ES-I3 (cell line): ENCODE results near the gene FGF1.

ENCODE experiments used
- H3K36me3 ChIP-seq: 2 replicates; pipeline ENCODE4 v1.6.1; 2013; ENCODE audit warnings: mild to moderate bottlenecking, low read length, control low read depth, moderate library complexity; ENCODE audit not compliant: insufficient read depth
- H3K4me1 ChIP-seq: 2 replicates; pipeline ENCODE4 v1.6.1; 2013; ENCODE audit warnings: mild to moderate bottlenecking, control low read depth, low read length; ENCODE audit not compliant: insufficient read depth
- H3K9ac ChIP-seq: 2 replicates; pipeline ENCODE4 v1.6.1; 2013; ENCODE audit warnings: low read depth, mild to moderate bottlenecking, low read length, moderate library complexity
- H3K9me3 ChIP-seq: 2 replicates; pipeline ENCODE4 v1.6.1; 2013; ENCODE audit warnings: mild to moderate bottlenecking, low read length, moderate library complexity; ENCODE audit not compliant: control insufficient read depth, insufficient read depth

FGF1 gene

DNA sequence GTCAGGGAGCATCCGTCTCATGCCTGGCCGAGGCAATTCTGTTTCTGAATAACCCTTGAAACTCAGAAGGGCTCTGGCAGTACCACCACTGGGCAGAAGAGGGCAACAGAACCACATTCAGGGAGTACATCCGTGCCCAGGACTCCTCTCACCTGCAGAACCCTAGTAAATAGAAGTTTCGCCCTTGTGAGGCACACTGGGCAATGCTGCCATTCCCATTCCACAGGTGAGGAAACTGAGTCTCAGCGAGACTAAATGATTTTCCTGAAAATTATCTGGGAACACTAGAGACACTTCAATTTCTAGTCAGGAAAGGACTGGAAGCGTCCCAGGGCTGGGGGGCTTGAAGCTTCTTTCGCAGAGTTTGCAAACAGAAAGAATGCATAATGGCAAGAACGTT lies 74.7 kb downstream of the FGF1 start:
- H3K4me1 ChIP-seq: peaks cover 4% of the 10 kb centered on the region; the same call in 1 of the 2 replicates
- H3K36me3 ChIP-seq: no peaks in the 10 kb centered on the region
- H3K9ac ChIP-seq: no peak overlapping the region
- H3K9me3 ChIP-seq: no peaks in the 10 kb centered on the region

DNA sequence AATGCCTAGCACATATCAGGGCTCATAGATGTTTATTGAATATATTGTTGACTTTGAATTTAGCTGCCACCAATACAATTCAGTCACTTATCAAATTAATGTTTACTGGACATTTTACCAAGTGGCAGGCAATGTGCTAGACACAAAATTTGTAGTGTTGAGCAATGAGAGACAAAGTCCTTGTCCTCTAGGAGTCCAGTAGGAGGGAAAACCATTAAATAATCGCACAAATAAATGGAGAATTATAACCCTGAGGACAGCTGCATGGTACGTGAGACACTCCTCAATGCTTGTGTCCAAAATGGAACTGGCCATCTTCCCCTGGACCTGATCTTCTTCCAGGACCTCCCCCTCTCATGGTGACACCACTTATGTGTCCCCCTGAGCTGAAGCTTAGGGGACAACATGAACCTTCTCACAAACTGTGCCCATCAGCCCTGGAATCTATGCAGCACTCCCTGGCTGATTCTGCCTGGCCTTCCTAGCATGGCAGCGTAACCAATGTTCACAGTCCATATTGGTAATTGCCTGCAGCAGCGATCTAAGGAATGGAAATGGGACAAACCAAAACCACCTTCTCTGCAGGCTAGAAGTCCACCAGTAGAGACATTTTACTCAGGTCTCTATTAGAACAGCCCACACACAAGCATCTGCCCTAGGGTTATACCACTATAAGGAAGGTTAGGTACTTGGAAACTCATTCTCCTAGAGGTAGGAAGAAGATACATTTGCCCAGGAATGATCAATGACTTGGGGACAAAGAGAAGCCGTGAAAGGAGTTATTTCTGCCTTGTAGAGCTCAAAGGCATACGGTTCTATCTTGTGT lies 75.5 kb downstream of the FGF1 start:
- H3K4me1 ChIP-seq: peaks cover 4% of the 10 kb centered on the region; the same call in 1 of the 2 replicates
- H3K36me3 ChIP-seq: no peaks in the 10 kb centered on the region
- H3K9me3 ChIP-seq: no peaks in the 10 kb centered on the region
- no peak overlapping the region for H3K9ac ChIP-seq

DNA sequence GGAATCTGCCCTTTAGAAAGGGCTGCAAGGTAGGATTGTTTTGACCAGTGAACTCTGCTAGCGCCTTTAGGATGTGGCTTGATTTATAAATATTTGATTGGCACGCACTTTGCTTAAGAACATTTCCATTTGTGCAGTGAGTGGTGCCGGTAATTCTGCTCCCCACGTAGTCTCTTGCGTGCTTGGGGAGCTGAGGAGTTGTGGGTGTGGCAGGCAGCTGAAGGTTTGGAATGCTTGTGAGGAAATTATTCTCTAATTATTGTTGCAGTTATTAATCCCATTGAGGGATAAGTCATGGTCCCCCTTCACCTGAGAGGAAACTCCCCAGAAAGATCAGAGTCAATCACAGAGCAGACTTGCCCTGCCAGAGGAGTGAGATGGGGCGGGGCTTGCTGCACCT lies 76.7 kb downstream of the FGF1 start:
- H3K4me1 ChIP-seq: peaks cover 4% of the 10 kb centered on the region; the same call in 1 of the 2 replicates

DNA sequence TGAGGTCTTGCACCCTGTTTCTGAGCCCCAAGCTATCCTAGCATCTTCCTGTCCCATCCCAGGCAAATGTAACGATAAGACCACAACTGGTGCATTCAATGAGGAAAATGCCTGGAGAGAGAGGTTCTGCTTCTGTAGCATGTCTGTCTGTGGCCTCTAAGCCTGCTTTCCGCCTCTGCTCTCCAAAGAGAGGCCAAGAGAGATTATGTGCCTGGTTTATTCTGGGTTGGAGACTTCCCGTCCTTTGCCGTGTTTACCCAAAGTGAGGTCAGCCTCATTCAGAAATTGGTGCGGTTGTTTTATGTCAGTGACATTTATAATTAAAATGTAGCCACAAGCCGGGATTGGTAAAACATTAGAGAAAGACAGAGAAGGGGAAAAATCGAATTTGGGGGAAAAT lies 77.8 kb downstream of the FGF1 start:
- Histone ChIP-seq H3K9ac (no peak overlapping the region), H3K4me1 (peaks cover 4% of the 10 kb centered on the region), H3K9me3 (no peaks in the 10 kb centered on the region), H3K36me3 (no peaks in the 10 kb centered on the region)

More for the DNA sequence above, 76.7 kb downstream of the FGF1 start:
- no peak overlapping the region for H3K9ac ChIP-seq
- H3K36me3 ChIP-seq: no peaks in the 10 kb centered on the region
- H3K9me3 ChIP-seq: no peaks in the 10 kb centered on the region

DNA sequence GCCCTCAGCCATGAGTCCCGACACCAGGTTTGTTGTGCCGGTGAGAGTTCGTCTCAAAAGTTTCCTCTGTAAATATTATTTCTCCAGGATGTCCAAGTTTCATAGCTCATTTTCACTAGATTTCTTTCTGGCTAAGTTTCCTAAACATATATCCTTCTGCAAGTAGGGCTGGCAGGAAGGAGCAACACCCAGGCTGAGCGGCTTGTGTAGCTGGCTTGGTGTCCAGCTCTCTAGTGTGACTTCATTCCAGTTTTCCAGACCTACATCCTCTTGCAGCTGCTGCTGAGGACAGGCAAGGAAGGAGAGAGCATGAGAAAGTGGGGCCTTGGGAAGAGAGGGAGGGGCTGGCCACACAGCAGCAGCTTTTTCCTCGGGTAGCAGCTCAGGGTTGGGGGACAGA lies 80.3 kb downstream of the FGF1 start:
- H3K9me3 ChIP-seq: no peaks in the 10 kb centered on the region
- H3K4me1 ChIP-seq: peaks cover 11% of the 10 kb centered on the region
- H3K9ac ChIP-seq: no peak overlapping the region
- no peaks in the 10 kb centered on the region for H3K36me3 ChIP-seq

DNA sequence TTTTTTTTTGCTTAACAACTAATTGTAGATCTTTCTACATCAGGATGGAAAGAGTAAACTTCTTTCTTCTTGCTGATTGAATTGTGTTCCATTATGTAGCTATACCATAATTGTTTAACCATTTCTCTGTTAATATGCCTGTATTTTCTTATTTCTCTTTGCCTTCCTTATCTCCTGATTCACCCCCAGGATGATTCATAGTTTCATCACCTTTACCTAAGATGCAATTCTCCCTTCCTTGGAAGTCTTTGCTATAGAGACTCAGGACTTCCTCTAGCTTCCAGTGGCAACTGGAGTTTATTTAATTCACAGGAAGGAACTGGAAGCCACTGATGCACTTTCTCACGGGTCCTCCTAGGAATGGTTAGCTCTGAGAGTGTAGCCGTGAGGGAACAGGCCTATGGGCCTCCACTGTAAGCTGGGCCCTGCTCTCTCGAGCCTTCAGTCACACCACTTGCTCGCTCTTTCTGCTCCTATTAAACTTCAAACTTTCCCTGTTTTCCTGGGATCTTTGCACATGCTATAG lies 83.1 kb downstream of the FGF1 start:
- Histone ChIP-seq H3K36me3 (no peaks in the 10 kb centered on the region), H3K4me1 (peaks cover 18% of the 10 kb centered on the region), H3K9ac (no peak overlapping the region), H3K9me3 (no peaks in the 10 kb centered on the region)

DNA sequence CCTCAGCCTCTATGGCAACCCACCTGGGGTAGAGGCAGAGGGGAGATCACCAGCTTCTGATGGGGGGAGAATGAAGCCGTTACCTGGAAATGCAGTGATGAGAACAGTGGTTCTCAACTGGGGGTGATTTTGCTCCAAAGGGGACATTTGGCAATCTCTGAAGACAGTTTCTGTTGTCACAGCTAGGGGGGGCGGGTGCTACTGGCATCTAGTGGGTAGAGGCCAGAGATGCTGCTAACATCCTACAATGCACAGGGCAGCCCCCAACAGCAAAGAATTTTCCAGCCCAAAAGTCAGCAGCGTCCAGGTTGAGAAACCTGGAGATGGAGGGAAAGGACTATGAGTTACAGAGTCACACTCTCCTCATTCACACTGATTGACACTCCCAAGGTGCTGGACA lies 84.5 kb downstream of the FGF1 start:
- no peaks in the 10 kb centered on the region for H3K36me3 ChIP-seq
- H3K9me3 ChIP-seq: no peaks in the 10 kb centered on the region
- no peak overlapping the region for H3K9ac ChIP-seq
- peaks cover 20% of the 10 kb centered on the region for H3K4me1 ChIP-seq

DNA sequence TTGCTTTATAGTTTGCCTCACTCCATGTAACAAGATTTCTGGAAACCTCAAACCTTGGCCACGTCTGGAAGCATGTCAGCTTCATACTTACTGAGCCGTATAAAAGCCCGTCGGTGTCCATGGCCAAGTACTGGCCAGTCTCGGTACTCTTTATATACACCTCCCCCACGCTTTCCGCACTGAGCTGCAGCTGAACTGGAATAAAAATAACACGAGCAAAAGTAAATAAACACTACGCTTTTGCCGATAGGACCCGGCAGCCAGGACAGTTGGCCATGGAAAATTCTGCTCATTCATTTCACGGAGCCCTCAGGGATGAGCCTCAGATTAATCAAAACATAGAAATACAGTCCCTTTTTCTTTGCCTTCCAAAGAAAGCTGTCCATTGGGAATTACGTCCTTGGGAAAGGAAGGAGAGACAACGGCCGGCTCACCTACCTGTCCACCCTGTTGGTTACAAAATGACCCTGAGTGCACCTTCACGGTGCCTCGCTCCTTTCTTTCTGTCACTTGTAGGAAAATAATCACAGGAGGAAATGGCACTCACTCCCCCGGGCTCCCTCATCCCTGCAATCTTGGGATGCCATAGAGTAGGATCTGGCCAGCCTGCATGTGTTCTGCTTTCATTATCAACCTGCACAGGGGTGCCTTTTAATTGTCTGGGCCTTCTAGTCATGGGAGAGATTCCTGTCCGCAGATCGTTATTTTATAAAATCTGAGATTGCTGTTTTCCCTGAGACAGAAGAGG lies 85.1 kb downstream of the FGF1 start:
- H3K36me3 ChIP-seq: no peaks in the 10 kb centered on the region
- no peak overlapping the region for H3K9ac ChIP-seq
- peaks cover 20% of the 10 kb centered on the region for H3K4me1 ChIP-seq
- no peaks in the 10 kb centered on the region for H3K9me3 ChIP-seq

DNA sequence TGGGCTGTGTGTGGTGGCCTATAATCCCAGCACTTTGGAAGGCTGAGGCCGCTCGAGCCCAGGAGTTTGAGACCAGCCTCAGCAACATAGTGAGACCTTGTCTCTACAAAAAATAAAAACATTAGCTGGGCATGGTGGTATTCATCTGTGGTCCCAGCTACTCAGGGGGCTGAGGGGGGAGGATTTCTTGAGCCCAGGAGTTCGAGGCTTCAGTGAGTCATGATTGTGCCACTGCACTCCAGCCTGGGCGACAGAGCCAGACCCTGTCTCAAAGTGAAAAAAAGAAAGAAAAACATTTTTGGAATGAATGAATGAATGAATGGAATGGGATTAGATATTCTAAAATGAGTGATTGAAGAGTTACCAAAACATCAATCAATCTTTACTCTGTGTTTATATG lies 85.8 kb downstream of the FGF1 start:
- peaks cover 20% of the 10 kb centered on the region for H3K4me1 ChIP-seq
- 0 out of 2 replicates have a peak, but pooled peaks cover 2% of the 10 kb centered on the region for H3K9me3 ChIP-seq
- H3K36me3 ChIP-seq: no peaks in the 10 kb centered on the region
- H3K9ac ChIP-seq: no peak overlapping the region

DNA sequence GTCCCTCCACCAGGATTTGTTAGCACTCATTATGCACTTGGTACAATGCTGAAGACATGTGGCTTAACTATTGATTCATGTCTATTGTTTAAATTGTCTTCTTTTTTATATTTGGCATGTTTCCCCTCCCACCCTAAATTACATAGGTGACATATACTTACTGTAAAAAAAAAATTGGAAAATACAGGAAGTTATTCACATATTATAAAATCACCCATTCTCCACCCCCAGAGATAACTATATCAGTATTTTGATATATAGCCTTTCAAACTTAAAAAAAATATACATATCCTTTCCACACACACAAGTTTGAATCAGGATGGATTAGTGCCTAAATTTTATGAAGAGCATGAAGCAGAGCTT lies 87.6 kb downstream of the FGF1 start:
- Histone ChIP-seq H3K9ac (no peak overlapping the region), H3K4me1 (peaks cover 20% of the 10 kb centered on the region), H3K9me3 (0 out of 2 replicates have a peak, but pooled peaks cover 2% of the 10 kb centered on the region), H3K36me3 (no peaks in the 10 kb centered on the region)

DNA sequence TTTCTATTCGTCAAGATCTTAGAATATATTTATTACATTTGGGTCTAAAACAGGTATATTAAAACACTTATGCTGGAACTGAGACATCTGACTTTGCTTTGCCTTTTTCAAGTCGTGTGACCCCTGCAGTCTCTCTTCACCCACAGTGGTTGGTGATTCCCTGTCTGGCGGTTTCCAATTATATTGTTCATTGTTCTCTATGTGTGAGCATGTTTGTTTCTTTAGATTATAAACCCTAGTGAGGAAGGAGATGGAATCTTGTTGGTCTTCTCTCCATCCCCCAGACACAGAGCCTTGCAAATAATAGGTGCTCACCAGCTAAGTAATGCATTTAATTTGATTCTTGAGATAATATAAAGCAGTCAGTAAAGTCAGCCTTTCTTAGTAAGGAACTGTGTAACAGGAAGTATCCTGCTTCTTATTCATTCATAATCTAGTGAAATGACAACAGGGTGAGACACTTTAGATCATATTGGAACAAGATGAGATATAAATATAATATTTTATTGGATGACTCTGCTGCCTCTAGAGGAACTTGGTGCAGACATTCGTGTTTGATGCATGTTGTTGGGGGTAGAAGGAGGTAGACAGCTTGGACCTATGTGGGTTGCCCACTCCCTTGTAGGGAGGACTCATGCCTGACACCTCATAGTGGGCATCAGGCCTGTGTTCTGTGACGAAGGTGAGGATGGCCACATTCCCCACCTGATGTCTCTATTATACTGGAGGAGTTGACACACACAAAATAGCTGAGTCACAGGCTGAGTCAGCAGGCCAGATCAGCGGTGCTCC lies 88.1 kb downstream of the FGF1 start:
- Histone ChIP-seq H3K4me1 (peaks cover 20% of the 10 kb centered on the region), H3K36me3 (no peaks in the 10 kb centered on the region), H3K9me3 (0 out of 2 replicates have a peak, but pooled peaks cover 2% of the 10 kb centered on the region), H3K9ac (no peak overlapping the region)

DNA sequence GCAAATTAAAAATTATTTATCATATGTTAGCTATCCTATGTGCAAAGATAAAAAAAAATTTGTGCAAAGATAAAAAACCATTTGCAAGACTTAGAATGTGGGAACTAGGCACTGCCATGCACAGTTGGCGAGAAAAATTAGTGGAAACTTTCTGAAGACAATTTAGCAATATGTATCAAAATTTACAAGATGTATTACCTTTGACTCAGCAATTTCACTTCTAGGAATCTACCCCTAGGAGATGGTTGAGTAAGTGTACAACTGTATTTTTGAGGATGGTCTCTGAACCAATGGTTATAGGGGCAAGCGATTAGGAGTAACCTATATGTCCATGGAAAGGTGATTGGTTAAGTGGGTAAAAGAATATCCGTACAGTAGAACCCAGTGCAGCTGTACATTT lies 88.9 kb downstream of the FGF1 start:
- H3K9me3 ChIP-seq: 0 out of 2 replicates have a peak, but pooled peaks cover 2% of the 10 kb centered on the region
- no peak overlapping the region for H3K9ac ChIP-seq
- no peaks in the 10 kb centered on the region for H3K36me3 ChIP-seq
- H3K4me1 ChIP-seq: peaks cover 20% of the 10 kb centered on the region

DNA sequence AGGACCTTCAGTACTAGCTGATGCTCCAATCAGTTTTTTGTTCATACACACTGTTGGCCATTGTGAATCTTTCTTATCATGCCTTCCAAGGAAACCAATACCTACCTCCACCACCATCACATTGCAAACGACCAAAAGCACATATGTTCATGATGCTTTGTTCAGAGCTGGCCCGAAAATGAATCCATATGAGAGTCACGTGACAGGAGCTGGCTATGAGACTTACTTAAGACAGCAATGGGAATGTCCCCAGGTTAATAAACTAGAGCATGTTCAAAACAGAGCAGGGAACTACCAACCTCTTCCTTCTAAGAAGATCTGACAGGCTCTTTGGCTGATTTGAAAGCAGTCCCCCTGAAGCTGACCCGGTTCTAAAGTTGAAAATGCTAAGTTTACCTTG lies 93.5 kb downstream of the FGF1 start:
- no peak overlapping the region for H3K9ac ChIP-seq
- no peaks in the 10 kb centered on the region for H3K36me3 ChIP-seq
- H3K4me1 ChIP-seq: peaks cover 5% of the 10 kb centered on the region; the same call in 1 of the 2 replicates
- 0 out of 2 replicates have a peak, but pooled peaks cover 2% of the 10 kb centered on the region for H3K9me3 ChIP-seq
